Endodermal cell (in vitro differentiated cells): ENCODE data around the gene ETV6. TPM values are rescaled to one million over a fixed set of nuclear protein-coding genes. Genes with fewer than 3 reads are reported as not detected.

ENCODE experiments used
- DNase-seq: peaks from one replicate; pipeline ENCODE4 v3.0.0-alpha.2; 2017
- H3K27ac ChIP-seq: 2 replicates; pipeline ENCODE4 v1.5.1; 2013; ENCODE audit warnings: mild to moderate bottlenecking, low read depth, low read length, moderate library complexity
- H3K27me3 ChIP-seq: 2 replicates; pipeline ENCODE4 v1.6.1; 2013; ENCODE audit warnings: mild to moderate bottlenecking, low read length, moderate library complexity; ENCODE audit not compliant: insufficient read depth, control insufficient read depth, poor library complexity, severe bottlenecking
- H3K36me3 ChIP-seq: 2 replicates; pipeline ENCODE4 v1.7.0; 2013; ENCODE audit warnings: mild to moderate bottlenecking, low read length, moderate library complexity; ENCODE audit not compliant: control insufficient read depth, insufficient read depth
- H3K4me1 ChIP-seq: one replicate; pipeline ENCODE4 v1.7.0; 2013; ENCODE audit warnings: low read length; ENCODE audit not compliant: control insufficient read depth, insufficient read depth
- H3K4me3 ChIP-seq: 2 replicates; pipeline ENCODE4 v1.5.1; 2013; ENCODE audit warnings: mild to moderate bottlenecking, low read length, moderate library complexity
- H3K9ac ChIP-seq: 2 replicates; pipeline ENCODE4 v1.6.1; 2013; ENCODE audit warnings: mild to moderate bottlenecking, low read length, moderate library complexity; ENCODE audit not compliant: poor library complexity, severe bottlenecking; ENCODE audit errors: extremely low read depth
- H3K9me3 ChIP-seq: 2 replicates; pipeline ENCODE4 v1.6.1; 2013; ENCODE audit warnings: mild to moderate bottlenecking, low read length, moderate library complexity; ENCODE audit not compliant: control insufficient read depth
- H3K27ac Mint-ChIP-seq: 2 replicates; pipeline ENCODE4 v1.8.0; 2020; ENCODE audit warnings: mixed read lengths
- H3K27me3 Mint-ChIP-seq: 2 replicates; pipeline ENCODE4 v1.8.0; 2021; ENCODE audit warnings: mild to moderate bottlenecking, mixed read lengths; ENCODE audit not compliant: insufficient read depth
- H3K36me3 Mint-ChIP-seq: 2 replicates; pipeline ENCODE4 v1.8.0; 2020; ENCODE audit warnings: low read depth, mixed read lengths
- H3K4me1 Mint-ChIP-seq: 2 replicates; pipeline ENCODE4 v1.8.0; 2020; ENCODE audit warnings: mixed read lengths
- H3K4me3 Mint-ChIP-seq: 2 replicates; pipeline ENCODE4 v1.8.0; 2020; ENCODE audit warnings: mild to moderate bottlenecking, moderate library complexity, mixed read lengths
- H3K9me3 Mint-ChIP-seq: 2 replicates; pipeline ENCODE4 v1.8.0; 2020; ENCODE audit warnings: mild to moderate bottlenecking, mixed read lengths
- WGBS, 2 experiments: methylation state at CpG; one replicate each; pipeline versions ENCODE4 v1.1.5 to v1.1.7; 2013; ENCODE audit warnings: missing lambda C conversion rate in 2 of 2, mixed read lengths in 1 of 2; ENCODE audit not compliant: insufficient coverage in 1 of 2, insufficient read length in 1 of 2; 5-methylcytosine and 5-hydroxymethylcytosine counted together
- total RNA-seq, 2 donors: library from RNA; stranded (reverse); fragmentation: NEBNext Ultra II Directional in 1 of 2; extraction: Animal tissue kit (Norgen Biotek cat#: 25700) in 1 of 2; gene quantifications; 2 replicates in 1 of 2; 3 replicates in 1 of 2; pipeline ENCODE4 v1.2.1, GENCODE V29; 2021
- TF ChIP-seq, protein P1 (sequence below): fragments of 200-600 bp; sonication (generic); conservative IDR thresholded peaks from 2 replicates; pipeline ENCODE4 v1.5.0; 2021; ENCODE audit warnings: antibody characterized with exemption, mild to moderate bottlenecking

Gene ETV6
- total RNA-seq, 2 donors from 2014 or later: 9.3 to 22.1 TPM

DNA sequence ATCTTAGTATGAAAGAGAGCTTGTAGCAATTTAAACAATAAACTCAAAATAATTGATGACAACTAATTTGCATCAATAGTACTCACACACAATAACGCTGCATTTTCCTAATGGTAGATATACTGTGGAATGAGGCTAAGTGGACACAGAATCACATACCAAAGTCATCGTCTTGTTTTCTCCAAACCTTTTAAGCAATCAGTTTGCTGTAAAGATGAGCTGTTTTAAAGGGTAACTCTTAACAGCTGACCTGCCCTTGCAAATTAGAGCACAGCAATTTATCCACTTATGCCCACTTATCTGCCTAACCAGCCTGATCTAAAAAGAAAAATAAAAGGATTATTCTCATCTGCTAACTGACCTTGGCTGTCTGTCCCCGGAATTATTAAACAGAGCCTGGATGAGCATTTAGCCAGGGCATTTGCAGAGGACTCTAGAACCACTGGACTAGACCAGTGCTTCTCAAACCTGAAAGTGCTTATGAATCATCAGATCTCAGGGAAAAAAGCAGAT lies 247.0 kb downstream of the ETV6 start:
- H3K4me3 Mint-ChIP-seq: no peak overlapping the region
- WGBS, 2 experiments: 87 to 91% methylated on average over 2 to 3 of the region's 3 CpGs

DNA sequence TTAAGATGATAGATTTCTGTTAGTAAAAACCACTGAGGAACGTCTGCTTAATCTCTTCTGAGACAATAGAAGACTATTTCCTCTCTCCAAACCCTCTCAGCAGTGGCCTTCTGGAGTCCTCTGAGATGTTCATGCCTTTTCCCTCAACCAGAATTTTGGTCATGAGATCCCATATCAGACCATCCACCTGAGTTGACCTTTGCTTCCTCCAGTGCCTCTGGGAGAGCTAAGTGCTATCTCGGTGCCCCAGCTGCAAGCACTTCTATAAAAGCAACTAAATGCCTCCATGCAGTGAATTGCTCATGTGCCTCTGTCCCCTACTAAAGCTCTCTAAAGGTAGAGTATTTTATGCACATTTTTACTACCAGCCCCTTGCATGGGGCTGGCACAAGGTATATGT lies 248.4 kb downstream of the ETV6 start:
- no peak overlapping the region for H3K27ac ChIP-seq
- no peak overlapping the region for H3K4me3 Mint-ChIP-seq
- WGBS, 2 experiments: 77 to 81% methylated on average over 2 of the region's 2 CpGs
- H3K4me1 ChIP-seq: peaks cover 7% of the 10 kb centered on the region
- peaks cover 39% of the 10 kb centered on the region for H3K4me1 Mint-ChIP-seq
- H3K9me3 Mint-ChIP-seq: no peaks in the 10 kb centered on the region
- no peak for DNase-seq
- TF ChIP-seq, protein P1, sequence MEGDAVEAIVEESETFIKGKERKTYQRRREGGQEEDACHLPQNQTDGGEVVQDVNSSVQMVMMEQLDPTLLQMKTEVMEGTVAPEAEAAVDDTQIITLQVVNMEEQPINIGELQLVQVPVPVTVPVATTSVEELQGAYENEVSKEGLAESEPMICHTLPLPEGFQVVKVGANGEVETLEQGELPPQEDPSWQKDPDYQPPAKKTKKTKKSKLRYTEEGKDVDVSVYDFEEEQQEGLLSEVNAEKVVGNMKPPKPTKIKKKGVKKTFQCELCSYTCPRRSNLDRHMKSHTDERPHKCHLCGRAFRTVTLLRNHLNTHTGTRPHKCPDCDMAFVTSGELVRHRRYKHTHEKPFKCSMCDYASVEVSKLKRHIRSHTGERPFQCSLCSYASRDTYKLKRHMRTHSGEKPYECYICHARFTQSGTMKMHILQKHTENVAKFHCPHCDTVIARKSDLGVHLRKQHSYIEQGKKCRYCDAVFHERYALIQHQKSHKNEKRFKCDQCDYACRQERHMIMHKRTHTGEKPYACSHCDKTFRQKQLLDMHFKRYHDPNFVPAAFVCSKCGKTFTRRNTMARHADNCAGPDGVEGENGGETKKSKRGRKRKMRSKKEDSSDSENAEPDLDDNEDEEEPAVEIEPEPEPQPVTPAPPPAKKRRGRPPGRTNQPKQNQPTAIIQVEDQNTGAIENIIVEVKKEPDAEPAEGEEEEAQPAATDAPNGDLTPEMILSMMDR: no peak
- H3K27me3 ChIP-seq: no peaks in the 10 kb centered on the region
- no peak overlapping the region for H3K27ac Mint-ChIP-seq
- no peaks in the 10 kb centered on the region for H3K9me3 ChIP-seq
- H3K36me3 ChIP-seq: no peaks in the 10 kb centered on the region
- H3K36me3 Mint-ChIP-seq: no peaks in the 10 kb centered on the region
- peak overlapping the region; percentile 16 for H3K4me3 ChIP-seq
- H3K27me3 Mint-ChIP-seq: no peaks in the 10 kb centered on the region
- no peak overlapping the region for H3K9ac ChIP-seq

More for the DNA sequence above, 247.0 kb downstream of the ETV6 start:
- H3K9me3 Mint-ChIP-seq: no peaks in the 10 kb centered on the region
- no peaks in the 10 kb centered on the region for H3K36me3 ChIP-seq
- TF ChIP-seq, protein P1: no peak
- H3K27ac ChIP-seq: no peak overlapping the region
- no peaks in the 10 kb centered on the region for H3K9me3 ChIP-seq
- no peak overlapping the region for H3K9ac ChIP-seq
- no peak overlapping the region for H3K4me3 ChIP-seq
- H3K27me3 Mint-ChIP-seq: no peaks in the 10 kb centered on the region
- no peak overlapping the region for H3K27ac Mint-ChIP-seq
- H3K36me3 Mint-ChIP-seq: peaks cover 3% of the 10 kb centered on the region
- H3K4me1 Mint-ChIP-seq: peaks cover 42% of the 10 kb centered on the region
- peaks cover 7% of the 10 kb centered on the region for H3K4me1 ChIP-seq
- H3K27me3 ChIP-seq: no peaks in the 10 kb centered on the region
- no peak for DNase-seq

DNA sequence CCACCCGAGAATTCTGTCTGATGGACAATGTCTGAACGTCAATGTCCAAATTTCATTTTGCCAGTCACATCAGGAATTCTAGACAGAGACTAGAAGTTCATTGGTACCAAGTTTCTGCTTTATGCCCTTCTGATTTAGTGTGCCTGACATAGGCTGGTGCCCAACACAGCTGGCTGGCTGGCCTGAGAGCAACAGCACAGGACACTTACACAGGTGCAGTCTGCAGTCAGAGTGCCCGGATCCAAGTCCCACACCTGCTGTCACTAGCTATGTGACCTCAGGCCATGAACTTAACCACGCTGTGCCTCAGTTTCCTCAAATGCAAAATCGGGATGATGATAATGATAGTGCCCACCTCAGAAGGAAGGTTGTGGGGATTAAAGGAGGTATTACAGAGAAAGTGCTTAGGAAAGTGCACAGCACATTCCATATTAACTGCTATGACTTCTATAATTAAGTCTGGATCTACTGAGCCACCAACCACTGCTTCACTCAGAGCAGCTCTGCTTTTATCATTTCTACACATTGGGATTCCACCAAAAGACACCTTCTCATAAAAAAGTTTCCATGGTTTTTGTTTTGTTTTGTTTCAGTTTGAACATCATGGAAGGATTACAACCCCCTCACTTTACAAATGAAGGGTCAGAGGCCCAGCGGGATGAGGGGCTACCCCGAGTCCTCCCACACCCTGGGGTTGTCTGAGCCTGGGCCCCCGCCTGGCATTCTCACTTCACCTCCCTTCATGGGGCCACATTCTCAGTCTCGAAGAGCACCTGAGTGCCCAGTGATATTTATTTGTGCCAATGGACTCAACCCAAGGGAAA lies 252.4 kb downstream of the ETV6 start:
- H3K27me3 ChIP-seq: no peaks in the 10 kb centered on the region
- peaks cover 5% of the 10 kb centered on the region for H3K36me3 Mint-ChIP-seq
- H3K27ac ChIP-seq: no peak overlapping the region
- no peak overlapping the region for H3K4me3 ChIP-seq
- no peak overlapping the region for H3K9ac ChIP-seq
- no peaks in the 10 kb centered on the region for H3K27me3 Mint-ChIP-seq
- H3K4me3 Mint-ChIP-seq: no peak overlapping the region
- H3K4me1 ChIP-seq: no peaks in the 10 kb centered on the region
- peaks cover 5% of the 10 kb centered on the region for H3K9me3 Mint-ChIP-seq
- TF ChIP-seq, protein P1: no peak
- no peaks in the 10 kb centered on the region for H3K9me3 ChIP-seq
- H3K36me3 ChIP-seq: no peaks in the 10 kb centered on the region
- peaks cover 14% of the 10 kb centered on the region for H3K4me1 Mint-ChIP-seq
- WGBS, 2 experiments: 92 to 97% methylated on average over 4 to 9 of the region's 9 CpGs
- H3K27ac Mint-ChIP-seq: no peak overlapping the region
- DNase-seq: no peak
